GM18505 (cell line): ENCODE measurements around the gene GALNT18.

Source experiments
- ATAC-seq: cut with Tn5 transposase; IDR thresholded peaks from one replicate; pipeline ENCODE4 v1.9.1; 2021; ENCODE audit not compliant: unreplicated experiment
- POLR2A ChIP-seq: IDR thresholded peaks from 4 replicates; pipeline ENCODE4 v1.6.1; 2011; ENCODE audit warnings: borderline replicate concordance; ENCODE audit not compliant: insufficient read depth, insufficient read length; ENCODE audit errors: extremely low read depth

GALNT18 gene

DNA sequence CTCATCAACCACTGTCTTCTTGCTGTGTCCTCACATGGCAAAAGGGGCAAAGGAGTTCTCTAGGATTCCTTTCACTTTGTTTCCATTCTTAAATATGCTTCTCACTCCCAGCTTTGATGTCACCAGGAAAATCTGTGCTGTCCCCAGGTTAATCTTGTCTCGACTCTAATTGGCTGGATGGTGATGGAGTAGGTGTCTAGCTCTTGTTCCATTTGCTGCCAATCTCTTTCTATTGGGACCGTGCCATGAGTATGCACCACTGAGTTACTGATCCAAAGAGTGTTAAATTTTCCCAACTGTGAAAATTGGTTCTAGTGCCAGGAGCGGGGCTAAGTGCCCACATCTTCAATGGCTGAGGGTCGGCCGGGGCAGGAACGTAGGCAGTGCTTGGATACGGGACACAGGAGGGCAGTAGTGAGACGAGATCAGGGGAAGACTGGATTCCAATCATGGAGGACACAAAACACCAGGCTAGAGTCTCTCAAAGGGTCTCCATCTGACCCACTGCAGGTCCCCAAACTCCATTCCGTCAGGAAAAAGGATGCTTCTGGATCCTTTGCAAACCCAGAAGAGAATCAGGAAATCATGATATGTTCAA, 221.1 kb downstream of the GALNT18 start:
- ATAC-seq: no peak

DNA sequence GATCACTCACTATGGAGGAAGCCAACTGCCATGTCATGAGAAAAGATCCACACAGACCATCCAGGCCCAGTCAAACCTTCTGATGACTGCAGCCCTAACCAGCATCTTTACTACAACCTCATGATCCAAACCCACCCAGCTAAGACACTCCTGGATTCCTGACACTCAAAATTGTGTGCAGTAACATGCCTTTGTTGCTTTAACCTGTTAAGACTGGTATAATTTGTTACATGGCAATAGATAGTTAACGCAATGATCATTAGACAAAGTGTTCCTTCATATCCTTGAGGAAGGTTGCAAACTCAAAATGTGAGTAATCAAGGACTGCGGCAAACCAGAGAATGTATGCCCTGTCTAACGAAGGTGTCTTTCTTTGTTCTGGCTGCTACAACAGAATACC, 221.7 kb downstream of the GALNT18 start:
- no peak for TF ChIP-seq POLR2A
- ATAC-seq: no peak

More for the DNA sequence above, 221.1 kb downstream of the GALNT18 start:
- TF ChIP-seq POLR2A: no peak

DNA sequence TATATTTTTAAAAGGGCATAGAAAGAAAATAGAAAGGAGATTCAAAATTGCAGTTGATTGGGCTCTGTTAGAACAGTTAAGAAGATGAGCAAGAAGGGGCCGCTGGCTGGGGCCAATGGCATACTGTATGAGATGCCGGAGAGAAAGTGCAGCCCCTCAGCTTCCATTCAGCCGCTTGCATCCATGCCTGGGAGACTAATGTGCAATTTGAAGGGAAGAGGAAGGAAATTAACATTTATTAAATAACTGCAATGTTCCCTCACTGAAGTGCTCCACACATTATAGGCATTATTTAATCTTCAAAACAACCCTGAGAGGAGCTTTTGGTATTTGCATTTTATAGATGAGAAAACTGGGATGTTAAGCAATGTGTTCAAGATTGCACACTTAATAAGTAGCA, 224.0 kb downstream of the GALNT18 start:
- no peak for TF ChIP-seq POLR2A
- ATAC-seq: no peak

DNA sequence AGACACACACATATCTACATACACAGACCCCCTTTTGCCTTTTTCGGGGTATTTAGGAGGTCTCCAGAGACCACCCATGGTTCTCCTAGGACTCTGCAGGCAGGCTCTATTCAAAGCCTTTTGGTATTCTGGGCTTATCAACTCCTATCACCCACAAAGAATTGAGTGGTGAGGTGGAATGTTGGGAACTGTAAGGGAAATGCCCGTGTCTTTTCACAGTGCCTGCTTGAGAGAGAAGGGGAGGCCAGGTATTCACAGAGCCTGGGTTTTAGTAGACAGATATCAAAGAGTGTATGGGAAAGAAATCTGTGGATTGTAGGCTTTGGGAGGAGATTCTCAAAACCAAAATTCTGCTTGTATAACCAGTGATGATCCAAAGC, 224.8 kb downstream of the GALNT18 start:
- TF ChIP-seq POLR2A: no peak
- ATAC-seq: no peak

DNA sequence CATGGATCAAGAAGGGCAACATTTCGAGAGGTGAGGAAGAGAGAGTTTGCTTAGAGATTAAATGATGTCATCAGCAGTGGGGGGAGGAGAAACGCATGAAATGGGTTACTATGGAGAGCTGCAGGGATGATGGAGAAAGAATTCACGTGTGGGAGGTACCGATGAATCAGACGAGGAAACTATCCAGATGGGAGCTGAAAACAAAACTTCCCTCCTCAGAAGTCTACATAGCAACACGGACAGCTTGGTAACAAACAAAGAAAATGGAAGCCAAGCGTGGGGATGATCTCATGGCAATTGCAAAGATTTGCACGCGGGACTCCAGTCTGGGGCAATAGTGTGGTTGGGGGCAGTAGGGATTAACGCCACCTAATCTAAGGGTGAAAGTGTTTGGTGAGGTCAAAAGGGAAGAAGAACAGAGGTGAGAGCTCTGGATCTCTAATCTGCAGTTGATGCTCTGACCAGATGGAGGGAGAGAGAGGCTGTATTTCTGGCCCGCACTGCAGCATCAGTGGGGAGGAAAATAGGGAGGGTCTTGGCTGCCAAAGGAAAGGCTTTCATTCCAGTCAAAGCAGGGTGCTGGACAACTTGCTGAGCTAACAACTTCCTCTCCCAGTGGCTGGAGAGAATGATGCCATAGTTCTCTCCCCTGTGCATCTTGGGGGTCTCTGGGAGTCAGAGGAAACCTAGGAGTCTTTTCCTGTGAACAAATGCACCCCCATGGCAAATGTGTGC, 225.3 kb downstream of the GALNT18 start:
- no peak for TF ChIP-seq POLR2A
- no peak for ATAC-seq

DNA sequence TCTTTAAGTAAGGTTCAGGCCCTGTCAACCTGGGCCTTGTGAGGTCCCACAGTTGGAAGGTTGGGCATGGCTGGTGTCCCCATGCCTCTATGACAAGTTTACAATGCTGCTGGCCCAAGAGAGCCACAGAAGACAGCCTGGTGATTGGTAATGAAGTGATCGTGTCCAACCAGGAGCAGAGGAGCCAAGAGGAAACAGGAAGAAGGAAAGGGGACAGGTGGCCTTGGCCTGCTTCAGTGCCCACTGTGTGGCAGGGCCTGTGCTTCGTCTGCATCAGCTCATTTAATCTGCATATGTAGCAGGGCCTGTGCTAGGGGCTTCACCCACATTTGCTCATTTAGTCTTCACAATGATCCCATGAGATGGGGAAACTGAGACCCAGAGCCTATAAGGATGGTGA, 226.7 kb downstream of the GALNT18 start:
- no peak for ATAC-seq
- TF ChIP-seq POLR2A: no peak

DNA sequence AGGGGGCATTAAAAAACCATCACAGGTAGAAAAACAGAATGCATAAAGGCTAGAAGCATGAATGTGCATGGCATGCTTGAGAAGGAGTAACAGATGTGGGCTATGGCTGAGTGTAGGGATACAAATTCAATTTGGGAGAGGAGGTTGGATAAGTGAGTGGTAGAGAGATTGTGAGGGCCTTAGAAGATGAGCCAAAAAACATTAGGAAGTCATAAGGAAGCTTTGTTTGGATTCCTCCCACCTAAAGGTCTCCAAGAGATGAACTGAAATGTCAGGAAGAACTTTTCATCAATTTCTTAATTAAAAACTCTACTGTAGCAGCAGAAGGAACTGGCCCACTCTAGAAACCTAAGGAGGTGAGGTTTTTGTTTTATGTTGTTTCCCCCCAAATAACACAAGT, 227.6 kb downstream of the GALNT18 start:
- no peak for ATAC-seq
- no peak for TF ChIP-seq POLR2A

DNA sequence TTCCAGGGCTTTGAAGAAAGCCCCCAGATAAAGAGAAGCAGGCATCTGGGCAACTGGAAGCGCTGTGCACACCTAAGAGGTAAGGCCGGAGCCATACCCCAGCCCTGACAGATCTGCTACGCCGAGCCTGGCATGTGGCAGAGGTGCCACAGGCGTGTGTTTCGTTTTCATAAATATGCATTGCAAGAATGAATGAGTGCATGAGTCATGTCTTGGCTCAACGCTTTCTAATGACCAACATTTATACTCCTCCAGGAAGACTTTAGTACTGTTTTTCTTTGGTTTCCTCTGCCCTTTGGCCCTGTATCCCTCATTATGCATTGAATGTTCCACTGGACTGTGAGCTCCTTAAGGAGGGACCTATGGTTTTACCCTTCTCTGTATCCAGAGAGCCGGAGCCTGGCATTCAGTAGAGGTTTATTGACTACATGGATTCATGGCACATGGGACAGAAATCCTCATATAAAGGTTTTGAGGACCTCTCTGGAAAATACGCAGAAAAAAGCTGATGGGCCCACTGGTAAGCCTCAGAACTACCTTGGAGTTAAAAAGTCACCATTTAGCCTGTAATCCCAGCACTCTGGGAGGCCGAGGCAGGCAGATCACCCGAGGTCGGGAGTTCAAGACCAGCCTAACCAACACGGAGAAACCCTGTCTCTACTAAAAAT, 229.9 kb downstream of the GALNT18 start:
- TF ChIP-seq POLR2A: no peak

DNA sequence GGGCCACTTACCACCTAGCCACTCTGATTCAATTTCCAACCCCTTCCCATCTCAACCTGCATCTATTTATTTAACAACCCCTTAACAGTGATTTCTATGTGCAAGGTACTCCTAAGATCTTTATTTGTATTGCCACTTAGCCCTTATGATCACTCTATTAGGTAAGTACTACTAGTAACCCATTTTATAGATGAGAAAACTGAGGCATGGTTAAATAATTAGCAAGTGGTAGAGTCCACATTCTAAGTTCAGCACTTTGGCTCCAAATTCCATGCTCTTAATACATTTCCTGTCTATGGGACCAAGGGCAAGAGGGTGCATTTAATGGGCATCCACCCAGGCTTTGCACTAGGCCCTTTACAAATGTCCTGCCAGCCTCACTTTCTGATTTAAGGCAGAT, 230.6 kb downstream of the GALNT18 start:
- no peak for TF ChIP-seq POLR2A
- ATAC-seq: no peak

More for the DNA sequence above, 229.9 kb downstream of the GALNT18 start:
- ATAC-seq: no peak

DNA sequence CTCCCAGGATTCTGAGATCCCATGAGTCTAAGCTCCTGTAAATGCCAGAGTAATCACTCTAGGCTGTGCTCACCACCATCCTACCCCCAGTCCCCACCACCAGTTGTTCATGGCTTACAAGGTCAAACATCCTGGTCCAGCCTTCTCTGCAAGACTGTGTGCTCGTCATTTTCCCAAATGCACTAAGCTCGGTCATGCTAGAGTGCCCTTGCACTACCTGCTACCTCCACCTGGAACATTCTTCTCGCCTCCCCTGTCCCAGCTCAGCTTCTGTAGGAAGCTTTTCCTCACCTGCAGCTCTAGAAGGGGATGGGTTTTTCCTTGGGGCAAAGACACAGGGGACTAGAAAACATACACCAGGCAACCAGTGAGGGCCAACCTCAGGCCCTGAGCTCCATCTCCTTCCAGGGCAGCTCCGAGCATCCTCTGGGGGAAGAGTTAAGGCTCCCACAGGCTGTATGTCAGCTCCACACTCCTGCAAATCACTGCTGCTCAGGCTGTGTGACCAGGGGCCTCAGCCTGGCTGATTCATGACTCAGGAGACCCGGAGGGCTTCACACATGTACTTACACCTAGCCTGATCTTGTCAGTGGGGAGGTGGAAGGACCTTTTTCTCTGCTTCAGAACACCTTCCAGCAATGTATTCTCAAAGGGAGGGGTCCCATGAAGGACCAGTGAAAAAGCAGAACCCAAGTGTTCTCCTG, 231.6 kb downstream of the GALNT18 start:
- ATAC-seq: no peak
- TF ChIP-seq POLR2A: no peak

DNA sequence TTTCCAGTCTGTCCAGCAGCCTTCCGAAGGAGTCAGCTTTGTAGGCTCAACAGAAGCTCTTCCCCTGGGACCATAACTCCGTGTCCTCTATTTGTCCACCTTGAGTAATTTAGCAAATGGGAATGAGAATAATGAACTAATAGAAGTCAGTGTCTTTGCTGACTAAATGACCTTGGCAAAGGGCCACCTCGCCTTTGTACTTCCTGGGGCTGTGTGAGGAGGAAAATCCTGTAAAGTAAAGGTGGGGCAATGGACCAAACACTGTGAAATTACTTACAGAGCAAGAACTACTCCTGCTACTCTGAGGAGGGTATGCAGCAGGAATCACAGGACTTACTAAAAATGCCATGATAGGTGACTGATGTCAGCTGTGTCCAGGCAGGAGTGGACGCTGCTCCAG, 232.6 kb downstream of the GALNT18 start:
- no peak for ATAC-seq
- TF ChIP-seq POLR2A: no peak

DNA sequence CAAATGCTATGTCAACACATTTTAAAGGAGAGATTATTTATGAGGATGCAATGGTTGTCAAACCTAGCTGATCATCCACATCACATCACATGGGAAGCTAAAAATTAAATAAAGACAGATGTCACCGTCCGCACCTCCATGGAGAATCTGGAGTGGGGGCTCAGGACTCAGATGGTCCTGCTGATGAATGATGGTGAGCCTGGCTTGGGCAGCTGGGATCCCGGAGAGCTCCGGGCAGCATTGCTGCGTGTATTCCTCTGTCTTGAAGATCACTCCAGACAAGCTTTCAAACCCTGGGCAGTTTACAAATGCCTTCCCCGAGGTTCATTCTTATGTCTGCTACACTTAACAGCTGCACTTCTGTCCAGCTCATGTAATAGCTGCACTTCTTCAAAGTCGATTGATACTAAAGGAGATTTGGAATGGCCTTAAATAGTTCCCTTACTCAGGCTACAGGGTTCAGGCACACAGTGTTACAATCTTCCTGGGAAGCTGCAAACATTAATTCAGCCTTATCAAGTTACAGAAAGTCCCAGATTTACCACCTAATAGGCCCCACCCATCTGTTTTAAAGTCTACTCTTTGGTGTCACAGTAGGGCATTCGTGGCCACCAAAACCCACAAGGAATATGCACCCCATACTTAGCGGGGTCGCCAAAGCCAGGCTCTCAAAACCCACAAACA, 234.0 kb downstream of the GALNT18 start:
- no peak for TF ChIP-seq POLR2A
- no peak for ATAC-seq

DNA sequence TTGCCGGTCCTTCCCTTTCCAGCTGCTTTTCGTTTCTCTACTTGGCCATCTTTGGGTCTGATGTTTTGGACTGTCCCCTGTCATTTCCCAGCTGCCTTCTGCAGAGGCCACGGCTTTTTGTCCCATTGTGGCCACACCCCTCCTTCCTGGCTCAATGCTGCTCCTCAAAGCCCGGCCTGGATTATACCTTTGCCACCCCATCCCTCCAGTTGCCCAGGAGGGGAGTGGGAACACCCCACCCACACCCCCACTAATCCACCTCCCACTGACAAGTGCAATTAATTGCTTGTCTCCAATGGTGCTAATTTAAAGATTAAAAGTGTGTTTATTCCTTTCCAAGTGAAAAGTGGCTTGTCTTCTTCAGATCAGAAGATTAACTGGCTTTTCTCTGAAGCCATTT, 234.6 kb downstream of the GALNT18 start:
- TF ChIP-seq POLR2A: no peak
- no peak for ATAC-seq
